Fibroblast of lung (primary cell): ENCODE data around the gene RNASEH2B.

Experiments used
- CTCF ChIP-seq, 2 donors: IDR thresholded peaks in 1 of 2; conservative IDR thresholded peaks in 1 of 2; 1 replicate in 1 of 2; 2 replicates in 1 of 2; pipeline ENCODE4 v1.5.1; 2011 to 2012; ENCODE audit warnings: low read length in 2 of 2, control low read depth in 1 of 2, inconsistent platforms in 1 of 2, low read depth in 1 of 2, mild to moderate bottlenecking in 1 of 2
- EZH2 ChIP-seq: IDR thresholded peaks from 2 replicates; pipeline ENCODE4 v1.5.1; 2012; ENCODE audit warnings: low read length, control low read depth, mild to moderate bottlenecking; ENCODE audit errors: missing control alignments

- TF ChIP-seq CTCF (conservative IDR thresholded peaks at IDR 0.05 in 1 of 2, IDR thresholded peaks at IDR 0.05 in 1 of 2; ENCODE audit: low read depth in 1 of 2, low read length in 2 of 2): no peak
- no peak for TF ChIP-seq EZH2
Measured at GRCh38 chr13:50924025-50924424, 14.4 kb downstream of the RNASEH2B start.
